Right lobe of liver (tissue), 6 donors: ENCODE measurements around the gene PI16. TPM values are rescaled to one million over a fixed set of nuclear protein-coding genes. Genes with fewer than 3 reads are reported as not detected.

ENCODE experiments used
- ATAC-seq, 4 donors: fragments of 200-7000 bp; cut with Tn5 transposase; one replicate each; pipeline ENCODE4 v1.9.1; 2020; ENCODE audit warnings: mild to moderate bottlenecking in 4 of 4, moderate library complexity in 4 of 4
- DNase-seq, 3 donors: peaks; one replicate each; pipeline ENCODE4 v3.0.0-alpha.2; 2020
- H3K27ac ChIP-seq, 3 donors: fragments of 200-600 bp; one replicate each; pipeline ENCODE4 v1.8.0; 2022
- H3K27me3 ChIP-seq, 2 donors: fragments of 200-600 bp; one replicate each; pipeline ENCODE4 v1.8.0; 2022
- H3K36me3 ChIP-seq, 4 donors: fragments of 200-600 bp; sonication (generic) in 1 of 4; one replicate each; pipeline versions ENCODE4 v1.5.1 to v1.8.0; 2017 to 2022; ENCODE audit warnings: control low read depth in 1 of 4
- H3K4me1 ChIP-seq, 4 donors: fragments of 200-600 bp; sonication (generic) in 1 of 4; one replicate each; pipeline versions ENCODE4 v1.5.1 to v1.8.0; 2017 to 2022; ENCODE audit warnings: control low read depth in 1 of 4
- H3K4me3 ChIP-seq, 3 donors: fragments of 200-600 bp; one replicate each; pipeline ENCODE4 v1.8.0; 2022
- H3K9me3 ChIP-seq, 4 donors: fragments of 200-600 bp; sonication (generic) in 1 of 4; one replicate each; pipeline versions ENCODE4 v1.5.1 to v1.8.0; 2017 to 2022; ENCODE audit warnings: control low read depth in 1 of 4
- POLR2A ChIP-seq: fragments of 450-650 bp; IDR thresholded peaks from one replicate; pipeline ENCODE4 v1.6.1; 2017; ENCODE audit warnings: antibody characterized with exemption, mild to moderate bottlenecking
- WGBS: methylation state at CpG from one replicate; pipeline ENCODE4 v1.1.6; 2018; ENCODE audit warnings: low coverage, low lambda C conversion rate; ENCODE audit not compliant: insufficient coverage; ENCODE audit errors: missing lambda C conversion rate; 5-methylcytosine and 5-hydroxymethylcytosine counted together
- intact Hi-C, 2 donors: fragments of 100-400 bp; cut with DNase I; formaldehyde crosslinking; loops; one replicate each; pipeline versions ENCODE4 v1.11.2 to v1.14.1; 2022
- total RNA-seq, 6 experiments: library from RNA; depleted of rRNA in 2 of 6; stranded (reverse); fragments of >200 nt in 2 of 6; fragmentation: NEBNext Ultra II Directional in 3 of 6; extraction: Animal tissue kit (Norgen Biotek cat#: 25700) in 3 of 6; gene quantifications; one replicate each; pipeline versions ENCODE4 v1.1.0 to v1.2.4, GENCODE V29; 2016 to 2023
- TF ChIP-seq, protein P1 (sequence below), 4 donors: fragments of 200-600 bp in 3 of 4; fragments of 450-650 bp in 1 of 4; IDR thresholded peaks; one replicate each; pipeline versions ENCODE4 v1.5.1 to v1.8.0; 2016 to 2022; ENCODE audit warnings: antibody characterized with exemption in 4 of 4, mild to moderate bottlenecking in 2 of 4
- donor health status: DM: no; HTN: yes; CAD: no.
- donor health status: DM: no; HTN: no; CAD: no.
- donor health status: DM: no; HTN: no; CAD: no.
- donor health status: DM: no; HTN: yes; CAD: no.
- donor health status: DM: no; HTN: yes; CAD: no.

The PI16 gene
- total RNA-seq, 6 experiments from 2014 or later: 0.11 to 0.42 TPM; not detected in 4

DNA sequence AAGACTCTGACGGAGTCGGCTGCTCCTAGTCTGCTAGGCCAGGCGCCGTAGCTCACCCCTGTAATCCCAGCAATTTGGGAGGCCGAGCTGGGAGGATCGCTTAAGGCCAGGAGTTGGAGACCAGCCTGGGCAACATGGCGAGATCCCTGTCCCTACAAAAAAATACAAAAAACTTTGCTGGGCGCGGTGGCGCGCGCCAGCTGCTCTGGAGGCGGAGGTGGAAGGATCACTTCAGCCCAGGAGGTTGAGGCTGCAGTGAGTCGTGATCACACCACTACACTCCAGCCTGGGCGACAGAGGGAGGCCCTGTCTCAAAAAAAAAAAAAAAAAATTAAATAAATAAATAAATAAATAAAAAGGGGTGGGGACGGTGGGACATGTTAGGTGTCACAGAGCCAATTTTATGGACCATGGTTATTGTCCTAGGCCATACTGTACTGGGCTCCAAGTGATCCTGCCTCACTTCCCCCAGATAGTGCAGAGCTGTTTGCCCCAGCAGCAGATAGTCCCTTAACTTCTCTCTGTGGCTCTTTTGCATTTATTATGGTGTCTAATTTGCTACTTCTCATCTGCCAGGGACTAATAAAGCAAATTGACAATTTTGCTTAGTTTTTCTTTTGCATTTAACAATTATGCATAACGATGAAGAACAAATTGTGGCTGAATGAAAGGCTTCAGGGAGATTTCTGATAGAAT, 5.2 kb downstream of the PI16 start:
- intact Hi-C loops: no loop called here
- Histone ChIP-seq H3K27me3 (no peaks in the 10 kb centered on the region), H3K4me1 (no peaks in the 10 kb centered on the region), H3K9me3 (no peaks in the 10 kb centered on the region), H3K27ac (no peak overlapping the region), H3K4me3 (no peak overlapping the region), H3K36me3 (no peaks in the 10 kb centered on the region)
- no peak for ATAC-seq
- WGBS: 88% methylated on average over 12 of the region's 17 CpGs
- TF ChIP-seq POLR2A: no peak
- TF ChIP-seq, protein P1, sequence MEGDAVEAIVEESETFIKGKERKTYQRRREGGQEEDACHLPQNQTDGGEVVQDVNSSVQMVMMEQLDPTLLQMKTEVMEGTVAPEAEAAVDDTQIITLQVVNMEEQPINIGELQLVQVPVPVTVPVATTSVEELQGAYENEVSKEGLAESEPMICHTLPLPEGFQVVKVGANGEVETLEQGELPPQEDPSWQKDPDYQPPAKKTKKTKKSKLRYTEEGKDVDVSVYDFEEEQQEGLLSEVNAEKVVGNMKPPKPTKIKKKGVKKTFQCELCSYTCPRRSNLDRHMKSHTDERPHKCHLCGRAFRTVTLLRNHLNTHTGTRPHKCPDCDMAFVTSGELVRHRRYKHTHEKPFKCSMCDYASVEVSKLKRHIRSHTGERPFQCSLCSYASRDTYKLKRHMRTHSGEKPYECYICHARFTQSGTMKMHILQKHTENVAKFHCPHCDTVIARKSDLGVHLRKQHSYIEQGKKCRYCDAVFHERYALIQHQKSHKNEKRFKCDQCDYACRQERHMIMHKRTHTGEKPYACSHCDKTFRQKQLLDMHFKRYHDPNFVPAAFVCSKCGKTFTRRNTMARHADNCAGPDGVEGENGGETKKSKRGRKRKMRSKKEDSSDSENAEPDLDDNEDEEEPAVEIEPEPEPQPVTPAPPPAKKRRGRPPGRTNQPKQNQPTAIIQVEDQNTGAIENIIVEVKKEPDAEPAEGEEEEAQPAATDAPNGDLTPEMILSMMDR (IDR thresholded peaks at IDR 0.05): no peak
- DNase-seq: no peak

DNA sequence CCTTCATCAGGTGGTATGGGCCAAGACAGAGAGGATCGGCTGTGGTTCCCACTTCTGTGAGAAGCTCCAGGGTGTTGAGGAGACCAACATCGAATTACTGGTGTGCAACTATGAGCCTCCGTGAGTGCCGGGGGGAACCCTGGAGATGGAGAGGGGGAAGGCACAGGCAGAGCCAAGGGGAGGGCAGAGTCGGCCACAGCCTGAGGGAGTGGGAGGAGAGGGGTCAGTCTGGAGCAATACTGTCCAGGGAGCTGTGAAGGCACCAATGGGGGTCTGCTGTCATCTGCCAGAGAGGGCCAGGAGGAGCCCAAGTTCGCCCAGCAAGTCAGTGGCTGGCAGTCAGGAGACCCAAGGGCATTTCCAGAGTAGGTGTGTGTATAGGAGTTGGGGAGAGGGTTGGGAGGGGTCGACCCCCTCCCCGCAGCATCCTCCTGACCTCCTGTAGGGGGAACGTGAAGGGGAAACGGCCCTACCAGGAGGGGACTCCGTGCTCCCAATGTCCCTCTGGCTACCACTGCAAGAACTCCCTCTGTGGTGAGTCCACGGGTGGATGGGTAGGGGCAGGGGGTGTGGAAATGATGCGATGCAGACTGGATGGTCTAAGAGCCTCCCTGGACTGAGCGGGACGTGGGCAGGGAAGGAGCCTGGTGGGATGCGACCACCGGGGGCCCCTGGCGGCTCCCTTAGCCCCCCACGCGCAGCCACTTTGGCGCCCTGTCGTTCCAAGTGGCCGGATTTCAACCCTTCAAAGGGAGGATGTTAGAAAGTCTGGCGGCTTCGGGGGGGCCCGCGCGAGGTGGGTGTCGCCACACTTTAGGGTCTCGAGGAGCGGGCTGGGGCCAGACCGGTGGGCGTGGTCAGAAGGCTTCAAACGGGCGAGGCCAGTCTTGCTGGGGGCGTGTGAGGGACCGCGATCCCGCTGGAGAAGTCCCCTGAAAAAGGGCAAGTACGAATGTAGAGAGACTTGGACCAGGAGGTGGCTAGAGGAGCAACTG, 7.2 kb downstream of the PI16 start:
- ATAC-seq (no peak), DNase-seq (no peak)
- intact Hi-C loops: no loop called here
- H3K9me3 ChIP-seq: no peaks in the 10 kb centered on the region
- no peaks in the 10 kb centered on the region for H3K36me3 ChIP-seq
- WGBS: 39% methylated on average over 9 of the region's 40 CpGs
- H3K27me3 ChIP-seq: no peaks in the 10 kb centered on the region
- no peak for TF ChIP-seq POLR2A
- TF ChIP-seq, protein P1 (IDR thresholded peaks at IDR 0.05): no peak
- H3K4me1 ChIP-seq: no peaks in the 10 kb centered on the region
- no peak overlapping the region for H3K27ac ChIP-seq
- H3K4me3 ChIP-seq: no peak overlapping the region

GRCh38 chr6:36962874-36963273, 8.3 kb downstream of the PI16 start:
- Histone ChIP-seq H3K36me3 (peaks cover 0 to 6% (median 3%) of the 10 kb centered on the region in 4 donors), H3K4me1 (no peaks in the 10 kb centered on the region), H3K9me3 (no peaks in the 10 kb centered on the region), H3K27ac (no peak overlapping the region), H3K4me3 (no peak overlapping the region), H3K27me3 (no peaks in the 10 kb centered on the region)
- WGBS: 36% methylated on average over 8 of the region's 12 CpGs
- intact Hi-C loops: no loop called here
- TF ChIP-seq POLR2A: no peak
- TF ChIP-seq, protein P1 (IDR thresholded peaks at IDR 0.05): no peak
- peak in 2 of 3 donors; percentile 45 to 72 for DNase-seq
- peak in 3 of 4 donors; percentile 45 to 70 (median 59) for ATAC-seq

GRCh38 chr6:36963451-36964290, 9.1 kb downstream of the PI16 start:
- TF ChIP-seq, protein P1 (IDR thresholded peaks at IDR 0.05): no peak
- no peak for TF ChIP-seq POLR2A
- Histone ChIP-seq H3K4me1 (no peaks in the 10 kb centered on the region), H3K27me3 (no peaks in the 10 kb centered on the region), H3K36me3 (peaks cover 0 to 14% (median 10%) of the 10 kb centered on the region in 4 donors), H3K9me3 (no peaks in the 10 kb centered on the region), H3K27ac (no peak overlapping the region), H3K4me3 (no peak overlapping the region)
- ATAC-seq (peak in 2 of 4 donors; percentile 7), DNase-seq (peak in 1 of 3 donors; percentile 47)
- intact Hi-C loops: no loop called here
- 94% methylated on average over 3 of the region's 11 CpGs for WGBS
